ENCODE measurements around the gene MOGAT3. TPM values are rescaled to one million over a fixed set of nuclear protein-coding genes. Genes with fewer than 3 reads are reported as not detected.
A peak's percentile ranks its signal among the peaks of the same experiment; 100 is the strongest.

MOGAT3 gene
- total and polyA plus RNA-seq, 9 of the 15 experiments (the other 6 are each of a cell fraction or from before 2014, with no cell fraction given) = 0.07 to 0.17 (median 0.13) TPM; not detected in 6

GRCh38 chr7:101154693-101155102 is 46.1 kb downstream of the MOGAT3 start:
- Histone ChIP-seq H2AFZ (ENCODE audit: low read depth, low read length) (peak overlapping the region; percentile 65), H3K27me3 (ENCODE audit: control insufficient read depth in 2 of 2, insufficient read depth in 2 of 2, low read length in 2 of 2) (no peaks in the 10 kb centered on the region), H3K9ac (ENCODE audit: insufficient read depth in 1 of 2, low read depth in 2 of 2, low read length in 2 of 2) (peak overlapping the region; percentile 66 to 93), H3K4me2 (ENCODE audit: insufficient read depth, low read length) (peak overlapping the region; percentile 67), H3K27ac (ENCODE audit: extremely low read depth, low read depth, low read length) (peak overlapping the region; percentile 49; the same call in 1 of the 3 replicates), H3K9me3 (replicated peaks; ENCODE audit: control insufficient read depth, insufficient read depth, low read depth, low read length) (no peaks in the 10 kb centered on the region), H3K4me3 (peak overlapping the region; percentile 79), H3K36me3 (ENCODE audit: control insufficient read depth, insufficient read depth, low read length) (peaks cover 34% of the 10 kb centered on the region; the same call in 2 of the 3 replicates), H3K4me1 (replicated peaks in 1 of 2; ENCODE audit: control insufficient read depth in 2 of 2, insufficient read depth in 2 of 2, low read length in 2 of 2) (peaks cover 20 to 33% of the 10 kb centered on the region in 2 experiments), H3K9me1 (ENCODE audit: control insufficient read depth, insufficient read depth, low read length) (no peaks in the 10 kb centered on the region), H4K20me1 (replicated peaks; ENCODE audit: control insufficient read depth, insufficient read depth, low read length) (no peaks in the 10 kb centered on the region), H3K79me2 (ENCODE audit: control insufficient read depth, insufficient read depth, low read length) (peaks cover 12% of the 10 kb centered on the region)
- ChIA-PET POLR2A (interaction anchor here (0.7 kb wide), 1 partner anchor 11 kb away, joined by 3 read pairs; no protein-coding TSS in a partner anchor), CTCF (ENCODE audit: low intra/inter-chr PET ratio) (interaction anchor here (0.6 to 0.8 kb wide), 3 partner anchors 11 to 259 kb away, joined by 3 to 4 read pairs (median 3); partner anchors contain the start of gene ACHE)
- WGBS (ENCODE audit: insufficient coverage, low coverage, missing lambda C conversion rate) = 4% methylated on average over 15 of the region's 34 CpGs
- DNase-seq (ENCODE audit: extremely low read depth in 1 of 4, low spot score in 3 of 4) (no peak), FAIRE-seq (no peak), ATAC-seq (peak; percentile 59)
- intact Hi-C loops (cut with micrococcal nuclease) (no loop called here), in situ Hi-C loops (cut with MboI) (no loop called here)
- BruUV-seq (replicated peaks) = no TSS peak
- TF ChIP-seq YY1 (IDR thresholded peaks at IDR 0.05; ENCODE audit: borderline replicate concordance in 1 of 3, control insufficient read depth in 1 of 3, extremely low read depth in 1 of 3, insufficient read depth in 3 of 3, insufficient read length in 1 of 3, insufficient replicate concordance in 2 of 3, low read depth in 1 of 3, low read length in 2 of 3) = no peak
- 0 out of 2 replicates have a peak, but pooled peaks have one; percentile 25 for TF ChIP-seq GABPA (tag; conservative IDR thresholded peaks at IDR 0.05; ENCODE audit: low read depth)
- TF ChIP-seq SMAD4 (CRISPR knock-in tag; conservative IDR thresholded peaks at IDR 0.05) = 0 out of 2 replicates have a peak, but pooled peaks have one; percentile 5
- TF ChIP-seq MBD2 (IDR thresholded peaks at IDR 0.05; ENCODE audit: borderline replicate concordance, low read depth) = no peak
- TF ChIP-seq ZNF239 (CRISPR knock-in tag; IDR thresholded peaks at IDR 0.05) = no peak
- TF ChIP-seq HNRNPUL1 (IDR thresholded peaks at IDR 0.05; ENCODE audit: low read length) = no peak
- no peak for TF ChIP-seq ZNF668 (CRISPR knock-in tag; IDR thresholded peaks at IDR 0.05)
- TF ChIP-seq BACH1 (tag; IDR thresholded peaks at IDR 0.05) = no peak
- 0 out of 4 replicates have a peak, but pooled peaks of 1 of the 2 experiments have one; percentile 11 for TF ChIP-seq SIN3A (IDR thresholded peaks at IDR 0.05; ENCODE audit: borderline replicate concordance in 2 of 2, control insufficient read depth in 1 of 2, low read depth in 2 of 2, low read length in 2 of 2)
- TF ChIP-seq RCOR1 (IDR thresholded peaks at IDR 0.05; ENCODE audit: borderline replicate concordance in 1 of 2, low read depth in 2 of 2, low read length in 2 of 2) = no peak
- no peak for TF ChIP-seq E2F1 (CRISPR knock-in tag; IDR thresholded peaks at IDR 0.05)
- no peak for TF ChIP-seq CBFA2T2 (conservative IDR thresholded peaks at IDR 0.05)
- TF ChIP-seq ZFP36 (IDR thresholded peaks at IDR 0.05; ENCODE audit: low read depth, low read length, partially characterized antibody) = no peak
- TF ChIP-seq RBM17 (IDR thresholded peaks at IDR 0.05; ENCODE audit: borderline replicate concordance, low read depth, low read length) = no peak
- no peak for TF ChIP-seq BHLHE40 (IDR thresholded peaks at IDR 0.05; ENCODE audit: low read length)
- TF ChIP-seq BCL6 (CRISPR knock-in tag; IDR thresholded peaks at IDR 0.05) = no peak
- no peak for TF ChIP-seq NFIC (IDR thresholded peaks at IDR 0.05)
- peak; percentile 23; the same call in 1 of the 2 replicates for TF ChIP-seq RBFOX2 (IDR thresholded peaks at IDR 0.05; ENCODE audit: low read depth, low read length)
- no peak for TF ChIP-seq ZBTB49 (CRISPR knock-in tag; IDR thresholded peaks at IDR 0.05; ENCODE audit: borderline replicate concordance)

Data from K562 (cell line).